ENCODE measurements around the gene COBL.

The COBL gene

GRCh38 chr7:51306761-51307160, 9.8 kb downstream of the COBL start:
- DNase-seq = no peak

- DNase-seq = no peak
Measured at GRCh38 chr7:51304729-51305128, 11.9 kb downstream of the COBL start.

DNA sequence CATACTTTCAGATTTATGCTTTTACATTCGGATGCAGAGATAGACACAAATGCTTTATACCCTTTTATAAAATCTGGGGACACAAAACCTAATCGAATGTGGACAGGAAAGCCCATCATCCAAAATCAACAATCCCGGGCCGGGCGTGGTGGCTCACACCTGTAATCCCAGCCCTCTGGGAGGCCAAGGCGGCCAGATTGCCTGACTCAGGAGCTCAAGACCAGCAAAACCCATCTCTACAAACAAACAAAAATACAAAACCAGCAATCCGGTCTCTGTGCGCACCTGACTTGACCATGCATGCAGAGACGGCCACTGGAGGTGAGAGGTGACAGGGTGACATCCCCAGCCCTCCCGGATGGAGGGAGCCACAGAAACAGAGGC, 13.5 kb downstream of the COBL start:
- no peak for DNase-seq

GRCh38 chr7:51301806-51302205, 14.8 kb downstream of the COBL start:
- no peak for DNase-seq

DNA sequence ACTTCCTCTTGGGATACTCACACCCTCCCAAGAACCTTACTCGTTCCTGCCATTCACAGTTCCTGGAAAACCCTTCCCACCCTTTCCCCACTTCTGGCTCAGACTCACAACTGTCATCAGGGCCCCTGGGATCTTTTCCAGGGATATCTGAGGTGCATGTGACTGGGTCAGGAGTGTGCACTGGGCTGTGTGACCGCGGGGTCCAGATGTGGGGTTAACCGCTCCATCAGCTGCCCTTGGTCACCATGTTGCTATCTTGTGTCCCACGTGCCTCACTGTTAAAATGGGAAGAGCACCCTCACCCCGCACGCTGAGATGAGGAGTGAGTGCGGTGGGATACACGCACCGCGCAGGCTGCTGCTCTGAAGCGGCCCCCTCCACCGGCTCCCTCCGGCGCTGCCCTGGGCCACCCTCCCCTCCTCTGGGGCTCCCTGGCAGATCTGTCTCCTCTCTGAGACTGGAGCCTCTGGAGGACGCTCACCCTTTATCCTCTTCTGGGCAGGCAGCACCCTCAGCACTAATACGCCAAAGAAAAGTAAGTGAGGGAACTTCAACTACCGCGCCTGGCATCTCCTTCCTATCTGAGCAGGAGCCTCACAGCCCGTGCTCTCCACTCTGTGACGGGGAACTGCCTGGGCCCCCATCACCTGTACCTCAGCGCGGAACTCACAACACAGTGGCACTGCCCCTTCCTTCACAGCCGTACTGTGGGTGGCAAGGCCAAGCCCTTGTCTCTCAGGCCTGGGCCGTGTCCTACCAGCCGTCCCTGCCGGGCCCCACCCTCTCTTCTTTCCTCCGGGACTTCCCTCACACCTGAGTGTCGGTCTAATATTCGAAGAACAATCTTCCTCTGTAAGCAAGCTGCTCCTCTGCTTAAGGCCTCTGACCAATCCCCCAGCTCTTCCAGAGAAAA, 15.6 kb downstream of the COBL start:
- no peak for DNase-seq

DNA sequence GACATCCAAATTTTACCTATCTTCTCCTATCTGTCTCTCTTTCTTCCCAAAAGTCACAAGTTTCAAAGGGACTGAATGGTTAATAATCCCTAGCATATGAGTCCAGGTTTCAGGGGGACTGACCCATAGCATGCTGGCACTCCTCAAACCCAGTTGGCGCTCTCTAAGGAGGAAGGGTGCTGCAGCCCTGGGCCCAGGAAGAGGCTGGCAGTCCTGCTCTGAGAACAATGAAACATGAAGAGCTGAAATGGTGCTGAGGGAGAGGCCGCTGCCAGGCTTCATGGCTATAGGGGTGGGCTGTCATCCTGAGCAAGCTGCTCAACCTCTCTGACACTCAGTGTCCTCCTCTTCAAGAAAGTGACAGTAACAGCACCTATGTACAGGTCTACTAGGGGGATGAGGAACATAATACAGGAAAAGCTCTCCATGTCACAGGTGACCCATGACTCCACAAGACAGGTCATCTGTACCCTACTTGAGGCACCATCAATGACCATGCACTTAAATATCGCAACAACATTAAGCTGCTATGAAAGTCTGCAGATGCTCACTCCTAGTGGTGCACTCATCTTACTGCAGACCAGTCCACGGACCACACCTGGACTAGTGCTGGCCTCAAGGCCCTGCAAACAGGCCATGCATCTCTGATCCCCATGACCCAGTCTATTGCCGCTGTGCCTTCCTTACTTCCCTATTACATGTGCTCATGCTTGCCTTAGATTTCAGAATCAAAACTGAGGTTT, 17.0 kb downstream of the COBL start:
- no peak for DNase-seq

- no peak for DNase-seq
Measured at GRCh38 chr7:51298912-51299311, 17.7 kb downstream of the COBL start.

- DNase-seq = no peak
Measured at GRCh38 chr7:51297986-51298385, 18.6 kb downstream of the COBL start.

DNA sequence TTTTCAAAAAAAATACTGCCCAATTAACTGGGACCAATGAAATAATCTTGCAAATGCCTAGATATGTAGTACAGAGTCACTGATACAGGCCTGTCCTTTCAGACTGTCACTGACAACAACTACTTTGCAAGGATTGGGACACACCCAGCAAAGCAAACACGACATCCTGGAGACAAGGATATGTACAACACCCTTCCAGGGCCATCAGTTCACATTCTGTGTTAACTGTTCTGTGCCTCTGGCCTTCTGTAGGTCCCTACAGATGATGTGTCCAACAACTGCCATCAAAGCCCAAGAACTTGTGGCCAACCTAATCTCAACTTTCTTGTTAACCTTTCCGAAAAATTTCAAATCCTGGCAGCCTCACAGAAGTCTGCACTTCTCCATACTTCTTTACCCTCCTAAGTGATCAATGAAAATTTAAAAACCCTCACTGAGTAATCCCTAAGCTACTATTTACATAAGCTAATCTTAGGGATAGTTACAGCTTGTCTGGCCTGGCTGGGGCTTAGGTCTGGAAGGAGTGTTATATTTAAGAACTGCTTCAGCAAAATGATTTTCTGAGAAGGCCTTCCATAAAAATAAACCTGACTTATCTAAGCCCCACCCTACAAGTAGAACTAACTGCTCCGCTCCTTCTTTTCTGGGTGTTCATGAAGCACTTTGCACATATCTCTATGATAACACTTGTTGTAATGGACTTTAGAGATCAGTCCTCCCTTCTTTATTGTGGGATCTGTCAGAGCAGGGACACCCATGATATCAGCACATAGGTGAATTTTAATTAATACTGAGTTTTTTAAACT, 21.0 kb downstream of the COBL start:
- no peak for DNase-seq

GRCh38 chr7:51292596-51292995, 24.0 kb downstream of the COBL start:
- DNase-seq = no peak

DNA sequence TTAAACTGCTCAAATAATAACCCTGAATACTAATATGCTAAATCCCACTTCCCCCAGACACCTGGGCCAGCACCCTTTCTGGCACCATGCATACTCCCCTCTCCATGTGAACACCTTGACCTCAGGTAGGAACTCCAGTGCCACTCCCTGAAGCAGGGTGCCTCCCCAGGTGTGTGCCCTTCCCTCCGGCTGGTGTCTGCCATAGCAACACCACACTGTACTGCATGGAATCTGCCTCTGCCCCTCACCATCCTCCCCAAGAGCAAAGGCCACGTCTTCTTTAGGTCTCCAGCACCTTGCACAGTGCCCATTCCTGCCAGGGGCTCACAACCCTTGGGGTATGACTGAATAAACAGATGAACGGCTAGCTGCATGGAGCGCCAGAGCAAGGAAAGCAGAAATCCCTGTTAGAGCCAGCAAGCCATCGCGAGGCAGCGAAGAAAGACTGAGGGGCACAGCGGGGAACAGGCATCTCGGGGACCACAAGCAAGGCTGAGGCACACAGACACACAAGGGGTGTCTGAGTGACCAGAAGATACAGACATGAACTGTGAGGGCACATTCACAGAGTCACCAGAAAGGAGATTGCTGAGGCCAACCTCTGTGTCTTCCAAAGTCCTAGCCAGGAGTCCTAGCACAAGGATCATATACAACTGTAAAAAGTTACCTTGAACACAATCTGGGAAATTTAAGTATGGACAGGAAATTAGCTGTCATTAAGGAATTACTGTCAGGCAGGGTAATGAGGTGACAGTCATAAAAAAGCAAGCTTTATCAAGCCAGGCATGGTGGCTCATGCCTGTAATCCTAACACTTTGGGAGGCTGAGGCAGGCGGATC, 25.7 kb downstream of the COBL start:
- DNase-seq = no peak

GRCh38 chr7:51290304-51290637, 26.3 kb downstream of the COBL start:
- DNase-seq = no peak

DNA sequence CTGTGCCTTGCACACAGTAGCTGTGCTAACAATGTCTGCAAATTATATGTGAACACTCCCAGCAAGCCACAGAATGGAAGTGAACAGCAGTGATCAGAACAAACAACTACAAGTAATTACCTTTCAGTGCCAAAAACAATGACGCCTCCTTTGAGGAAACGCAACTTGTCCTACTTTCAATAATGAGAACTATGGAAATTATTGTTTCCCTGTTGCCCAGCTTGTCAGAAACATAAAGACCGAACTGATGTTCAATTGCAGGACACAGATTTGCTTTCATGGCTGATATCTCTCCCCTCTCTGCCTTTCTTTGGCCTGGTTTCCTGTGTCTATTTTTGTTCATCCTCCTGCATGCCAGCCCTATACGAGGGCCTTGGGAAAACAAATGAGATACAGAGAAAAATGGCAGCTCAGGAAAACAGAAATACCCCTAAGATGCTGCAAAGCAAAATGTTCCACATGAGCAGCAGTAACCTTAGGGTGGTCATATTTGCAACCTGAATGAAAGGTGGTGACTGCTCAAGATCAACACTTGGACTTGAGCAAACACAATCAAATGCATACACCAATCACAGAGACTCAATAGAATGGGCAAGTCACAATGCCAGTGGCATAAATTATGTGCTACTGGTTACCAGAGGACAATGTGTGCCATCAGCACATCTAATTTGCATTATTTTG, 26.8 kb downstream of the COBL start:
- no peak for DNase-seq

DNA sequence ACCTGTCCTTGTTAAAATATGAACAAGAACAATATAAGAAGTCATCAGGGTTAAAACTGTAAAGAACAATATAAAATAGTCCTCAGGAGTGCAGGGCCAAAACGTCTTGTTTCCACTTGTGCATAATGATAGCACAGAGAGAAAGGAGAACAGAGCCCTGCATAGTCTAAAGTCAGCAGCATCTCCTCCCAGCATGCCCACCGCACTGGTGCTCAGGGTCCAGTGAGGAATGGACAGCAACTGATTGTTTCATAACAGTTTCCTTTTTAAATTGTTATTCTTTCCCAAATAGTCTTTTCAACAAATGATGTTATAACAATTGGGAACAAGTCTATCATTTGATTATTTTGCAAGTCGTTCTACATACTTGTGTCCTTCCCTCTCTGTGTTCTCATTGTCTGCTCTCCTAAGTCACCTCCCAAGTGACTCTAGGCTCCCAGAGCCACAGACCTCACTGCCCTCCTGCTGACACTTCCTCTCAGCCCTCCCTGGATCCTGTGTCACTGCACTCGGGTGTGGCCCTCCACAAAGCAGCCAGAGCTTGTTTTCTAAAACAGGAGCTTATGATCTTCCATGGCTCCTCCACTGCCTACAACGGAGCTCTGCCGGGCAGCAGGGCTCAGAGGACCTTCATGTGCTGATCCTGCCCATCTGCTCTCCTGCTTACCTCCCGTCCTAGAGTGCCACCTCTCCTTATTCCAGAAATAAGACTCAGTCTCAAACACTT, 27.6 kb downstream of the COBL start:
- DNase-seq = no peak

DNA sequence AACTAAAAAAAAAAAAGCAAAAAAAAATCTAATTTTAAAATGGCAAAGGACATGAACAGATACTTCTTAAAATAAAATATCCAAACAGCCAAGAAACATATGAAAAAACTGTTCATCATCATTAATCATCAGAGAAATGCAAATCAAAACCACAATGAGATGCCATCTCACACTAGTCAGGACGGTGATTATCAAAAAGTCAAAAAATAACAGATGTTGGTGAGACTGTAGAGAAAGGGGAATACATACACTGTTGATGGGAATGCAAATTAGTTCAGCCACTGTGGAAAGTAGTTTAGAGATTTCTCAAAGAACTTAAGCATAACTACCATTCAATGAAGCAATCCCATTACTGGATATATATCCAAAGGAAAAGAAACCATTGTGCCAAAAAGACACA, 30.2 kb downstream of the COBL start:
- DNase-seq = no peak

- no peak for DNase-seq
Measured at GRCh38 chr7:51280156-51280555, 36.5 kb downstream of the COBL start.

DNA sequence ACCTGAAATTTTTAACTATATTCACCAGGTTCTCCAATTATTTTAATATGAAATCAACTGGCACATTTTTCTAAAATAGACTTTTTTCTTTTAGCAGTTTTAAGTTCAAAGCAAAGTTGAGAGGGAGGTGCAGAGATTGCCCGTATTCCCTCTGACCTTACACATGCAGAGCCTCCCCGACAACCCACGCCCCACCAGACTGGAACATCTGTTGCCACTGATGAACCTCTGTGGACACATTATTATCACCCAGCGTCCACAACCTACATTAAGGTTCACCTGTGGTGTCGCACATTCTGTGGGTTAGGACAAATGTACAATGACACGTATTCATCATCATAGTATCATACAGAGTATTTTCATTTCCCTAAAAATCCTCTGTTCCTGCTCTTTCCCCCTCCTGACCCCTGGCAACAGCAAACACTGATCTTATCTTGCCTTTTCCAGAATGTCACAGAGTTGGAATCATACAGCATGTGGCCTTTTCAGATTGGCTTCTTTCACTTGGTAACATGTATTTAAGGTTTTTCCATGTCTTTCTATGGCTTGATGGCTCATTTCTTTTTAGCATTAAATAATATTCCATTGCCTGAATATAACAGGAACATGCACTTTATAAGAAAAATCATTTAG, 37.1 kb downstream of the COBL start:
- DNase-seq = no peak

DNA sequence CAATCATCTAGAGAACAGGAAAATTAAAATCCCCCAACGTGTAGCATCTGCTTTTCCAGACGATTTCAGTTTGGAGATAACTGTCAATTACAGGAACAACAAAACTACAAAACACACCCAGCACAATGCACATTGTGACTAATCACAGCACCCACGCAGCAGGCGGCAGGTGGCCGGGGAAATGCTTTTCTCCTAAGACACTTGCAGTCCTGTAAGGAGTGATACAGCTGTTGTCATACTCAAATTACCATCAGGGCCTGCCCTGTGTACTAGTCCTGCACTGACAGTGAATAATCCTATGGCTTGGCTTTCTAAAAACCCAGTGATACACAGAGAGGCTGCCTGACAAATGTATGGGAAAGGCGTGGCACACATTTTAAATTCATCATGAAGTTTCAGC, 37.8 kb downstream of the COBL start:
- no peak for DNase-seq

GRCh38 chr7:51276967-51277366, 39.6 kb downstream of the COBL start:
- no peak for DNase-seq

DNA sequence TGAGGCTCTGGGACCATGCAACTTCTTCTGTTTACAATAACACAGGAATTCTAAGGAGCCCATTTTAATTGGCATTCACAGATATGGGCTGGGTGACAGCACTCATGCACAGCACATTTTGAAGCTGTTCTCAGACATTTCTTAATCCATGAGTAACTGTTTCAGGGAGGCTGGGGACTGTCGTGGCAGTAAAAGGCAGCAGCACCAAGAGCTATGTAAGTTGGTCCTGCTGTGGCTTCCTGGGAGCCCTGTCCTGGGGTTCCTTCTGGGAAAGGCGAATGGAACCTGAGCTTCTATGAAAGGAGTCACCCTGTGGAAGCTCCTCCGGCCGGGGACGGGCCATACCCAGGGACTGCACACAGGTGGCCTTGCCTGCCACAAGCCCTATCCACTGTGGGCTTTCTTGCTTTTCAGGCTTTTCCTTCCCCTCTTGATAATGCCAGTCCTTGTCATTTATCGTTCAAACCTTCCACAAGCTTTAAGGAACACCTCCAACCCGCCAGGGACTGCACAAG, 40.5 kb downstream of the COBL start:
- no peak for DNase-seq
